K562 (cell line): ENCODE measurements around the gene FOXO3B. TPM values are rescaled to one million over a fixed set of nuclear protein-coding genes. Genes with fewer than 3 reads are reported as not detected.
"Not testable (repeated sequence)": the region's sequence is repeated elsewhere in the genome, so short reads cannot be mapped to it uniquely, and the experiment has no call there.

Experiments
- ATAC-seq: fragments of 200-7000 bp; cut with Tn5 transposase; 3 replicates; pipeline ENCODE4 v1.9.1; 2020; ENCODE audit warnings: moderate library complexity
- Bru-seq: library from RNA; stranded (reverse); fragments of 400-500 nt; gene quantifications from one replicate; lab custom pipeline; 2021; lab: Mats Ljungman, UMichigan
- BruChase-seq, 2 experiments: library from RNA; stranded (reverse); fragments of 400-500 nt; gene quantifications; one replicate each; lab custom pipeline; 2021; lab: Mats Ljungman, UMichigan
- BruUV-seq: library from RNA; stranded (reverse); fragments of 400-500 nt; replicated peaks from 2 replicates; lab custom pipeline; 2021; lab: Mats Ljungman, UMichigan
- CTCF ChIA-PET: fragments of 300-600 bp; formaldehyde crosslinking; extraction: SDS; loops from one replicate; lab custom pipeline; 2021; ENCODE audit warnings: low intra/inter-chr PET ratio; lab: Yijun Ruan, JAX
- POLR2A ChIA-PET: fragments of 300-600, 350-650 bp; sonication (Branson Sonifier 250); formaldehyde crosslinking; extraction: SDS; loops from one replicate; lab custom pipeline; 2021; ENCODE audit warnings: antibody characterized with exemption, inconsistent platforms; lab: Yijun Ruan, JAX
- DNase-seq, 4 experiments: peaks; one replicate each; pipeline versions ENCODE4 v3.0.0 to v3.0.0-alpha.2; 2011 to 2018; ENCODE audit warnings: low spot score in 3 of 4, mixed read lengths in 3 of 4; ENCODE audit errors: extremely low read depth in 1 of 4
- FAIRE-seq: peaks from 2 replicates; lab custom pipeline; 2011; peaks lifted over from hg19 to GRCh38; lab: Jason Lieb, UNC
- H2AFZ ChIP-seq: 2 replicates; pipeline ENCODE4 v1.6.0; 2011; ENCODE audit warnings: low read depth, low read length, control low read depth, inconsistent platforms
- H3K27ac ChIP-seq: fragments of 200-600 bp; 3 replicates; pipeline ENCODE4 v1.8.0; 2011; ENCODE audit warnings: low read depth, mild to moderate bottlenecking, control low read depth, inconsistent platforms, low read length, moderate library complexity, mixed read lengths; ENCODE audit errors: extremely low read depth
- H3K27me3 ChIP-seq, 2 experiments: fragments of 300-600 bp in 1 of 2; 2 replicates in 1 of 2; 3 replicates in 1 of 2; pipeline versions ENCODE4 v1.6.0 to v1.8.0; 2011; ENCODE audit warnings: inconsistent platforms in 2 of 2, low read length in 2 of 2, mild to moderate bottlenecking in 1 of 2, mixed read lengths in 1 of 2, moderate library complexity in 1 of 2; ENCODE audit not compliant: control insufficient read depth in 2 of 2, insufficient read depth in 2 of 2
- H3K36me3 ChIP-seq: fragments of 300-600 bp; 3 replicates; pipeline ENCODE4 v1.8.0; 2011; ENCODE audit warnings: mild to moderate bottlenecking, low read length, inconsistent platforms; ENCODE audit not compliant: control insufficient read depth, insufficient read depth
- H3K4me1 ChIP-seq, 2 experiments: fragments of 200-600 bp in 1 of 2; replicated peaks in 1 of 2; 2 replicates in 1 of 2; 3 replicates in 1 of 2; pipeline versions ENCODE4 v1.5.1 to v1.8.0; 2011; ENCODE audit warnings: inconsistent platforms in 2 of 2, low read length in 2 of 2, mild to moderate bottlenecking in 1 of 2, mixed read lengths in 1 of 2, moderate library complexity in 1 of 2; ENCODE audit not compliant: control insufficient read depth in 2 of 2, insufficient read depth in 2 of 2
- H3K4me2 ChIP-seq: 2 replicates; pipeline ENCODE4 v1.6.1; 2011; ENCODE audit warnings: low read length, control low read depth, inconsistent platforms, mixed read lengths; ENCODE audit not compliant: insufficient read depth
- H3K4me3 ChIP-seq: fragments of 200-600 bp; sonication (generic), shearing (Covaris generic); 2 replicates; pipeline ENCODE4 v1.5.1; 2016; ENCODE audit warnings: control low read depth, inconsistent platforms
- H3K79me2 ChIP-seq: fragments of 200-600 bp; 3 replicates; pipeline ENCODE4 v1.8.0; 2011; ENCODE audit warnings: low read length, inconsistent platforms; ENCODE audit not compliant: control insufficient read depth, insufficient read depth
- H3K9ac ChIP-seq, 2 experiments: 2 replicates each; pipeline versions ENCODE4 v1.6.0 to v1.6.1; 2011; ENCODE audit warnings: low read depth in 2 of 2, low read length in 2 of 2, control low read depth in 1 of 2, inconsistent platforms in 1 of 2, mild to moderate bottlenecking in 1 of 2, mixed read lengths in 1 of 2; ENCODE audit not compliant: insufficient read depth in 1 of 2
- H3K9me1 ChIP-seq: one replicate; pipeline ENCODE4 v1.6.0; 2011; ENCODE audit warnings: inconsistent platforms, mild to moderate bottlenecking, low read length, moderate library complexity; ENCODE audit not compliant: control insufficient read depth, insufficient read depth
- H3K9me3 ChIP-seq: replicated peaks from 2 replicates; pipeline ENCODE4 v1.5.1; 2011; ENCODE audit warnings: low read depth, low read length, inconsistent platforms; ENCODE audit not compliant: control insufficient read depth, insufficient read depth
- H4K20me1 ChIP-seq: replicated peaks from 2 replicates; pipeline ENCODE4 v1.6.1; 2011; ENCODE audit warnings: low read length, inconsistent platforms, mixed read lengths; ENCODE audit not compliant: control insufficient read depth, insufficient read depth
- CHD2 ChIP-seq: IDR thresholded peaks from 2 replicates; pipeline ENCODE4 v1.6.1; 2011; ENCODE audit warnings: low read depth, low read length
- HCFC1 ChIP-seq: IDR thresholded peaks from 2 replicates; pipeline ENCODE4 v1.6.1; 2012; ENCODE audit warnings: low read depth, low read length, improper control_type of control experiment
- MAZ ChIP-seq, 2 experiments: fragments of 450-650 bp in 1 of 2; sonication (generic) in 1 of 2; formaldehyde crosslinking; IDR thresholded peaks in 1 of 2; conservative IDR thresholded peaks in 1 of 2; 2 replicates each; pipeline versions ENCODE4 v1.4.0 to v1.5.0; 2020; ENCODE audit warnings: mild to moderate bottlenecking in 1 of 2, missing genetic modification reagents in 1 of 2
- MYC ChIP-seq, 2 experiments: fragments of 250-450 bp in 1 of 2; sonication (Bioruptor Pico) in 1 of 2; IDR thresholded peaks; 2 replicates each; pipeline versions ENCODE4 v1.5.1 to v1.6.1; 2012 to 2021; ENCODE audit warnings: low read depth in 2 of 2, borderline replicate concordance in 1 of 2, improper control_type of control experiment in 1 of 2, low read length in 1 of 2, mild to moderate bottlenecking in 1 of 2, moderate library complexity in 1 of 2
- NRF1 ChIP-seq, 2 experiments: fragments of 450-650 bp; IDR thresholded peaks in 1 of 2; conservative IDR thresholded peaks in 1 of 2; 2 replicates each; pipeline ENCODE4 v1.6.1; 2014; ENCODE audit warnings: mild to moderate bottlenecking in 2 of 2
- POLR2G ChIP-seq: fragments of 200-400 bp; formaldehyde crosslinking; IDR thresholded peaks from 2 replicates; pipeline ENCODE4 v1.6.1; 2017; ENCODE audit warnings: low read depth, mild to moderate bottlenecking, antibody characterized with exemption, low read length, moderate library complexity
- RBFOX2 ChIP-seq: fragments of 200-400 bp; formaldehyde crosslinking; IDR thresholded peaks from 2 replicates; pipeline ENCODE4 v1.6.1; 2017; ENCODE audit warnings: low read depth, mild to moderate bottlenecking, low read length, moderate library complexity
- SIX5 ChIP-seq, 2 experiments: IDR thresholded peaks; 2 replicates each; pipeline ENCODE4 v1.6.1; 2011; ENCODE audit warnings: low read length in 2 of 2, borderline replicate concordance in 1 of 2, low read depth in 1 of 2, mild to moderate bottlenecking in 1 of 2, moderate library complexity in 1 of 2; ENCODE audit not compliant: insufficient read depth in 1 of 2
- ZFX ChIP-seq: sonication (generic); formaldehyde crosslinking; IDR thresholded peaks from 2 replicates; pipeline ENCODE4 v1.8.0; 2022; ENCODE audit warnings: mild to moderate bottlenecking, missing genetic modification reagents, moderate library complexity
- ZNF143 ChIP-seq: sonication (generic); formaldehyde crosslinking; IDR thresholded peaks from 2 replicates; pipeline ENCODE4 v1.9.0; 2022; ENCODE audit warnings: mild to moderate bottlenecking, missing genetic modification reagents
- WGBS: fragments of 100-300 bp; shearing (Covaris generic); methylation state at CpG from one replicate; pipeline ENCODE4 v1.1.6; 2016; ENCODE audit warnings: low coverage, mixed read lengths; ENCODE audit not compliant: insufficient coverage; ENCODE audit errors: missing lambda C conversion rate; 5-methylcytosine and 5-hydroxymethylcytosine counted together
- in situ Hi-C: fragments of 300-500 bp; cut with MboI; formaldehyde crosslinking; loops from 4 replicates; pipeline ENCODE4 v1.15.0; 2018; ENCODE audit warnings: inconsistent platforms, mixed read lengths
- intact Hi-C: fragments of 100-400 bp; cut with micrococcal nuclease; formaldehyde crosslinking; loops from 2 replicates; pipeline ENCODE4 v1.14.2; 2022
- long read RNA-seq, 3 experiments: library from polyadenylated mRNA in 2 of 3; library from RNA in 1 of 3; unstranded in 2 of 3; stranded (forward) in 1 of 3; transcript quantifications; one replicate each; pipeline ENCODE4 v2.0.0, GENCODE V29; 2019 to 2022
- polyA minus RNA-seq, 3 experiments: library from RNA; depleted of rRNA, polyadenylated mRNA; stranded (reverse); fragments of >200 nt; gene quantifications; 2 replicates each; pipeline ENCODE4 v1.2.3, GENCODE V29; 2011
- polyA plus RNA-seq, 8 experiments: library from polyadenylated mRNA; depleted of rRNA in 4 of 8; stranded (reverse) in 5 of 8; unstranded in 3 of 8; fragments of >200 nt; fragmentation: Nextera tagmentation in 2 of 8; fragmentation: Illumina TruSeq in 1 of 8; extraction: Ambion mirVana in 2 of 8; extraction: Trizol in 1 of 8; gene quantifications; 2 replicates each; pipeline versions ENCODE4 v1.2.1 to v1.2.3, GENCODE V29; 2011 to 2014; ENCODE audit warnings: inconsistent platforms in 1 of 8, missing spikeins in 1 of 8
- total RNA-seq, 7 experiments: library from RNA; depleted of rRNA in 6 of 7; stranded (reverse); fragments of >200 nt in 6 of 7; fragmentation: Illumina TruSeq in 2 of 7; extraction: Trizol in 2 of 7; gene quantifications; 2 replicates each; pipeline versions ENCODE4 v1.2.1 to v1.2.3, GENCODE V29; 2011 to 2021; ENCODE audit warnings: low replicate concordance in 1 of 7

The FOXO3B gene
- 6.4 and 7.8 TPM in 2 replicates for total RNA-seq (2011; cell fraction: chromatin; rRNA removed; ENCODE audit: low replicate concordance)
- 5.9 and 6.5 TPM in 2 replicates for total RNA-seq (2011; cell fraction: nucleolus; rRNA removed)
- 4.7 and 5.1 TPM in 2 replicates for total RNA-seq (2011; cell fraction: nucleoplasm; rRNA removed)
- 2.7 and 3.8 TPM in 2 replicates for total RNA-seq (2014; rRNA removed)
- total RNA-seq (2014; rRNA removed; fragmentation: Illumina TruSeq; extraction: Trizol) = 1.1 and 1.3 TPM in 2 replicates
- 1.6 and 1.8 TPM in 2 replicates for total RNA-seq (2015; rRNA removed; fragmentation: Illumina TruSeq; extraction: Trizol)
- total RNA-seq (2021) = 3.9 and 5.2 TPM in 2 replicates
- polyA plus RNA-seq (2011; rRNA removed) = 2.4 and 4.0 TPM in 2 replicates
- 4.9 and 8.8 TPM in 2 replicates for polyA plus RNA-seq (2011; cell fraction: cytosol; rRNA removed)
- 4.1 and 9.4 TPM in 2 replicates for polyA plus RNA-seq (2011; cell fraction: nucleus; rRNA removed)
- polyA plus RNA-seq (2012) = 1.8 and 2.1 TPM in 2 replicates
- 3.9 and 5.0 TPM in 2 replicates for polyA plus RNA-seq (2014; fragmentation: Illumina TruSeq; extraction: Trizol)
- polyA plus RNA-seq (2014; fragmentation: Nextera tagmentation; extraction: Ambion mirVana) = under 1 TPM; 0.25 to 0.41 TPM
- 2.4 TPM in 2 replicates for polyA plus RNA-seq (2014; rRNA removed)
- 5.5 and 6.2 TPM in 2 replicates for polyA minus RNA-seq (2011; rRNA and poly(A)+ RNA removed)
- 3.3 TPM in 2 replicates for polyA minus RNA-seq (2011; cell fraction: cytosol; rRNA and poly(A)+ RNA removed)
- 4.7 and 5.2 TPM in 2 replicates for polyA minus RNA-seq (2011; cell fraction: nucleus; rRNA and poly(A)+ RNA removed)
- Bru-seq, nascent RNA = percentile 60 among the genes with signal in this experiment
- BruChase-seq, experiment 1, labeled RNA remaining after a 2-hour chase = percentile 69 among the genes with signal in this experiment
- BruChase-seq, experiment 2, labeled RNA remaining after a 6-hour chase = percentile 74 among the genes with signal in this experiment
- long read RNA-seq, experiment 1, transcript FOXO3B-201 (1 exons, 1,928 nt) = major isoform, 15 of 15 reads
- long read RNA-seq, experiment 1, partial matches to known transcripts = 0 of 15 reads
- long read RNA-seq, experiment 1, other reads (novel, unspliced or antisense) = 0 of 15 reads
- long read RNA-seq, experiment 2, partial matches to known transcripts = 0 of 1 reads
- long read RNA-seq, experiment 2, other reads (novel, unspliced or antisense) = 0 of 1 reads
- long read RNA-seq, experiment 3, partial matches to known transcripts = 0 of 1 reads
- long read RNA-seq, experiment 3, other reads (novel, unspliced or antisense) = 0 of 1 reads

- H3K9ac ChIP-seq = peak within 1 kb of the TSS; percentile 49 to 87; a peak in 3 of 4 replicates
- H3K9me3 ChIP-seq; H3K9me1 ChIP-seq; H4K20me1 ChIP-seq; H3K36me3 ChIP-seq; CTCF ChIA-PET; POLR2A ChIA-PET; H3K27ac ChIP-seq; H3K27me3 ChIP-seq; H3K4me1 ChIP-seq; H3K79me2 ChIP-seq; intact Hi-C loops; in situ Hi-C loops; TF ChIP-seq MYC (CRISPR knock-in tag; IDR thresholded peaks at IDR 0.05; ENCODE audit: borderline replicate concordance, low read depth): not testable (repeated sequence)
- peak within 1 kb of the TSS; percentile 81 for H2AFZ ChIP-seq
- DNase-seq (peak; percentile 64 to 90 (median 70)), FAIRE-seq (peak; percentile 98), ATAC-seq (peak; percentile 99)
- peak within 1 kb of the TSS; percentile 41 for H3K4me3 ChIP-seq
- 0% methylated on average over 20 of the region's 58 CpGs for WGBS
- H3K4me2 ChIP-seq = peak within 1 kb of the TSS; percentile 49
- TF ChIP-seq ZFX (peak; percentile 32; the same call in 1 of the 2 replicates), POLR2G (peak; percentile 51; the same call in 1 of the 2 replicates), MYC (IDR thresholded peaks at IDR 0.05; ENCODE audit: low read depth, low read length) (0 out of 2 replicates have a peak, but pooled peaks have one; percentile 21), NRF1 (conservative IDR thresholded peaks at IDR 0.05 in 1 of 2, IDR thresholded peaks at IDR 0.05 in 1 of 2) (peak; percentile 70 to 75), HCFC1 (peak; percentile 76), RBFOX2 (peak; percentile 68), ZNF143 (CRISPR knock-in tag) (peak; percentile 66), SIX5 (IDR thresholded peaks at IDR 0.05; ENCODE audit: borderline replicate concordance in 1 of 2, insufficient read depth in 1 of 2, low read depth in 1 of 2, low read length in 2 of 2) (peak in 1 of 2 experiments; percentile 50; a peak in 2 of 4 replicates), CHD2 (peak; percentile 89), MAZ (CRISPR knock-in tag; conservative IDR thresholded peaks at IDR 0.05 in 1 of 2, IDR thresholded peaks at IDR 0.05 in 1 of 2) (peak in 1 of 2 experiments; percentile 56; a peak in 1 of 4 replicates)
- TSS peak; percentile 85 for BruUV-seq
These were observed at the start of gene FOXO3B for GRCh38 chr17:18681767-18682571. FOXO3B (minus strand) TSS chr17:18682314; CDS start chr17:18681651, 663 bp downstream.
